A204.1 (cell line): Measurements from ENCODE around the gene TMEM185A.
"Not testable (repeated sequence)": the region's sequence is repeated elsewhere in the genome, so short reads cannot be mapped to it uniquely, and the experiment has no call there.

Experiments used
- FAIRE-seq: peaks from 2 replicates; lab custom pipeline; 2012; peaks lifted over from hg19 to GRCh38; lab: Jason Lieb, UNC

The TMEM185A gene

DNA sequence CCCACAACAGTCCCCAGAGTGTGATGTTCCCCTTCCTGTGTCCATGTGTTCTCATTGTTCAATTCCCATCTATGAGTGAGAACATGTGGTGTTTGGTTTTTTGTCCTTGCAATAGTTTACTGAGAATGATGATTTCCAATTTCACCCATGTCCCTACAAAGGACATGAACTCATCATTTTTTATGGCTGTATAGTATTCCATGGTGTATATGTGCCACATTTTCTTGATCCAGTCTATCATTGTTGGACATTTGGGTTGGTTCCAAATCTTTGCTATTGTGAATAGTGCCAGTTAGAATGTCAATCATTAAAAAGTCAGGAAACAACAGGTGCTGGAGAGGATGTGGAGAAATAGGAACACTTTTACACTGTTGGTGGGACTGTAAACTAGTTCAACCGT, 11.9 kb downstream of the TMEM185A start:
- FAIRE-seq = not testable (repeated sequence)

DNA sequence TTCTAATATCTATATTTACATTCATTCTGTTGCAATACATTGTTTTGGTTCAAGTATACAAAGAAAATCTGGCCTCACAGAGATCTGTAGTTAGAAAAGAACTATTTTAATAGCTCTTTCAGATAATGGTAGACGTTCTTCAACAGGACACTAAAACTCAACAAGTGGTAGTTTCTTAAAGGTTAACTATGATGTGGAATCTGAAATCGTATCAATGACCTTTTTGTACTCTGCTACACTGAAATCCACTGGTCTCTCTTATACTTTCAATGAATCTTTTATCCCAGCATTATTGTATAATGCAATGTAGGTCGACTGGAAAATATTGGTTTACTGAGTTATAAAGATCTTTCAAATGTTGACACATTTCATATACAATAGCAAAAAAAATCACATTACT, 12.7 kb downstream of the TMEM185A start:
- no peak for FAIRE-seq

DNA sequence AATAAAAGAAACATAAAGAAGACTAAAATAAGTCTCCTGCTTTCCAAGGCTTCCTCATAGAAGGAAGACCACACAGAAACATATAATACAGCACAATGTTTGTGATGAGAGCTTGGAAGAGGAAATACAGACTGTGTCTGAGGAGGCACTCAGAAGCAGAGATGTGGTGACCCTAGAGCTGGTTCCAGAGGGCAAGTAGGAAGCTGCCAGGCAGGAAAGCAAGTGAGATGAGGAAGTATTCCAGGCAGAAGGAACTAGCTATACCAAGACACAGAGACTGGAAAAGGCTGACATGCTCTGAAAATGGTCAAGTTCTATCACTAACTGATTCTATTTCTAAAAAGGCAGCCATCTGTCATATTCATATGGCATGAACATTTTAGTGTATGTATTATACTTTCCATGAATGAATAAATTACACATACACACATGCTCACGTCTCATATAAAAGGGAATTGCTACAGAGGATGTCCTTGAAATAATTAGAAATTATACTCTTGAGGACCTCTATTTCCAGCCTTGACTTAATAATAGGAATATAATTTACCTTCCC, 19.9 kb downstream of the TMEM185A start:
- no peak for FAIRE-seq

DNA sequence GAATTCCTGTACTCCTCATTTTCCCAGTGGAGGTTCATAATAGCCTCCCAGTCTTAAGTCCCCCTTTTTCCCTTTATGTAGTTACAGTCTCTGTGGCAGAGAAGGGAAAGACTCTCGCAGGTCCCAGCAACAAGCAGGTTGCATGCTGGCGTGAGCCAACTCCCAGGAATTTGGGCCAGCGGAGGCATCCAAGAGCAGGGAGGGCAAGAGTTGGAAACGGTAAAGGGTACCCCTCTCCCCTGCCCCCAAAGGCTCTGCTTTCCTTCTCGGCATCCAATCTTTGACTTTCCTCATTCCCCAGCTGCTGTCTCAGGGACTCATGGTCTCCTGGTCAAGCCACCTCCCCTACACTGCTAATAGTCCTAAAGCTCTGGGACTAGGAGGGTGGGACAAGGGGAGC, 21.1 kb downstream of the TMEM185A start:
- FAIRE-seq = no peak

DNA sequence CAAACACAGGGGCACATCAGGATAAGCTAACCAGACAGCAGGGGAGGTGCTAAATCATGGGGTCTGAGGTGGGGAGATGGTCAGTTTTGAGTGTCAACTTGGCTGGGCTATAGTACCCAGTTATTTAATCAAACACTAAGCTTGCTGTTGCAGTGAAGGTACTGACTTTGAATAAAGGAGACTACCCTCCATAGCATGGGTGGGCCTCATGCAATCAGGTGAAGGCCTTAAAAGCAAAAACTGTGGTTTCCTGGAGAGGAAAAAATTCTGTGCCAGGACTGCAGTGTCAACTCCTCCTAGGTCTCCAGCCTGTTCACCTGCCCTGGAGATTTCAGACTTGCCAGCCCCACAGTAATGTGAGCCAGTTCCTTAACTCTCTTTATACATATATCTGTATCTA, 23.9 kb downstream of the TMEM185A start:
- FAIRE-seq = no peak

DNA sequence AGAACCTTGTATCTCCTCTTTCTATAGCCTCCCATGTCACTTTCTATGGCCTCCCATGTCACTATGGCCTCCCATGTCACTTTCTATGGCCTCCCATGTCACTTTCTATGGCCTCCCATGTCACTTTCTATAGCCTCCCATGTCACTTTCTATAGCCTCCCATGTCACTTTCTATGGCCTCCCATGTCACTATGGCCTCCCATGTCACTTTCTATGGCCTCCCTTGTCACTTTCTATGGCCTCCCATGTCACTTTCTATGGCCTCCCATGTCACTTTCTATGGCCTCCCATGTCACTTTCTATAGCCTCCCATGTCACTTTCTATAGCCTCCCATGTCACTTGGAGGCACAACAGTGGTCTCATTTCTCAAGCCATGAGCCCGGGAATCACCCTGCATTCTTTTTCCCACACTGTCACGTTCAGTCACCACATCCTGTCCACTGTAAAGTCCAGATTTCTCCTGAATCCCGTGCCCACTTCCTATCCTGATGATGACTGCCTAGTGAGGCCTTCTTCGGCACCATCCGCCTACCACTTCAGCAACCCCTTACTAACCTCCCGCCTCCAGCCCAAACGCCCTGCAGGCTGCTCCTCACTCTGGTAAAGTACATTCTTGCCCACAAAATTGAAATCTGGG, 26.2 kb downstream of the TMEM185A start:
- FAIRE-seq = not testable (repeated sequence)

DNA sequence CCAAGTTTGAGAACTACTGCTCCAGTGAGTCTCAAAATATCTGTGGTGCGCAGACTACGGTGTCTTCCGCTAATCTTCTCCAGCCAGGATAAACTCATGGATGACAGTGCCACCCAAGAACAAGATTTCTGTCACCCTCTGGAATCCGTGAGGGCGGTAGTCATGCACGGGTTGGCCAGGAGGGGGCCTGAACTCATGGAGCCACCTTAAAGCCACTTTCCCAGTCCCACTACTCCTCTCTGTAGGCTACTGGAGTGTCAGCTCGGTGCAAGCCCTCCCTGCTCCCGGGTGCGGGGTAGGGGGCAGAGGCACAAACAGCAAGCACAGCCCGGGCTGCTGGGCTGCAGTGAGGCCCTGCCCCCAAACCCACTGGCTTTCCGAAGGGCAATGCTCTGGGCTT, 33.0 kb downstream of the TMEM185A start:
- FAIRE-seq = not testable (repeated sequence)

DNA sequence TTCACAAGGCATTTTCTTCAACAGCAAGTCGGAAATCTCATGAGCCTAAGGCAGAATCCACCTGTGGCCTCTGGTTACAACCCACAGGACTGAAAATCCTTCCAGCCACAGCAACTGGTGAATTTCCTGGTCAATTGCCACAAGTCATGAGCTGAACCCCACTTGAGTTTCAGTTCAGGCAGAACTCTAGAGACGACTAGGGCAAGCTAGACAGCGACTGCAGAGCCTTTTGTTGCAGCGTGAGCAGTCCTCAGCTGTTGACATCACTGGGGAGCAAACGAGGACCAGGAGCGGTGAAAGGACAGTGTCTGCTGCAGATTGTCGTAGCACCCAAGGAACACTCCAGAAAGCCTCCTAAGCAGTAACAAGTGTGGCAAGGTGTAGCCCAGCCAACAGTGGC, 35.6 kb downstream of the TMEM185A start:
- not testable (repeated sequence) for FAIRE-seq

DNA sequence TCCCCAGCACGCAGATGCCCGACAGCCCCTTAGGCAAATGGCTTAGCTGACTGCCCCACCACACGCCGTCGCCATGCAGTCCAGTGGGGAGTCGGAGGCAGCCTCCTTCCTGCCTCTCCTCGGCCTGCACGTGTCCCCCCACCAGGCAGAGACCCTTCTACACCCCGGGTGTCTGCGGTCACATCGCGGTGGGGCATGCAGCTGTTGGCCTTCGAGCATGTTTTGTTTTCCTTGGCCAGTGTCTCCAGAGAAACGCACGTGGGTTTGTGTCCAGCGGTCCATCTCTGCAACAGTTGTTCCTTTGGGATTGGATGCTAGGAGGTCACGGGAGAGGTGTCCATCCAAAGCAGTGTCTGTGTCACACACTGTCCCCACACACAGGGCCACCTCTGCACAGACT, 36.4 kb downstream of the TMEM185A start, which contains the start of gene HSFX2:
TSS of gene HSFX2 (minus strand) at position 101 of the 400 bp plus-strand sequence. CDS start 614 bp downstream, outside the sequence.
- FAIRE-seq = not testable (repeated sequence)

DNA sequence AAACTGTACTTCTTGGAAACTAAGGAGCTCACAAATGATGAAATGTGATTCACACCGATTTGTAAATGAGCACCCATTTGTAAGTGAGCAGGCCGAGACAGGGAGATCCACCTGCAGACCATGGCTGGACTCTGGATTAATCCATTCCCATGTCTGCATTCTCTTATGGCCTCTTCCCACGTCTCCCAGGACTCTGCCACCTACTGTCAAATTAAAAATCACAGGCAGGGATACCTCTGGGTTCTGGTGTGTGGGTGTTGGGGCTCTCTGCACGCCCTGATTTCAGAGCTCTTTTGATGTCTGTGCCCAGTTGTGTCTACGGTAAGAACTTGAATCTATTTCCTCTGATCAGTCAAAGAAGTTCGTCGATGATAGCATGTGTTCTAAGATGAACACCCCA, 40.6 kb downstream of the TMEM185A start:
- not testable (repeated sequence) for FAIRE-seq

DNA sequence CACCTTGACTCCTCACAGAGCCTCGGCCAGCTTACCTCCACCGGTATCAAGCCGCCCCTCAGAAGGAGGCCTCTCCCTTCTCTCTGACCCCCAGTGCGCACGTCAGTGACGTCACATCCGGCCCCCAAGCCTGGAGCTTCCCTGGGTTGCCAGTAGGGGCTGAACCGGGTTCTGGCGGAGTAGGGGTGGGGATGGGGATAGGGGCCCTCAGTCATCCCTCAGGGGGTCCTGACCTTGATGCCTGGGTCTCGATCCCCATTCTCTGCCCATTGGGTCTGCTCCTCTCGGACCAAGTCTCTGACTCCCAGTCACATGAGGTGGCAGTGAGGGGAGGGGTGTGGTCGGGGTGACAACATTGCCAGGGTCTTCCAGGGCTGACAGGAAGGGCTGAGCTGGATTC, 44.2 kb downstream of the TMEM185A start, which contains the start of gene MAGEA9B:
TSS of gene MAGEA9B (minus strand) at position 101 of the 400 bp plus-strand sequence. CDS start 4,280 bp downstream, outside the sequence.
- not testable (repeated sequence) for FAIRE-seq

DNA sequence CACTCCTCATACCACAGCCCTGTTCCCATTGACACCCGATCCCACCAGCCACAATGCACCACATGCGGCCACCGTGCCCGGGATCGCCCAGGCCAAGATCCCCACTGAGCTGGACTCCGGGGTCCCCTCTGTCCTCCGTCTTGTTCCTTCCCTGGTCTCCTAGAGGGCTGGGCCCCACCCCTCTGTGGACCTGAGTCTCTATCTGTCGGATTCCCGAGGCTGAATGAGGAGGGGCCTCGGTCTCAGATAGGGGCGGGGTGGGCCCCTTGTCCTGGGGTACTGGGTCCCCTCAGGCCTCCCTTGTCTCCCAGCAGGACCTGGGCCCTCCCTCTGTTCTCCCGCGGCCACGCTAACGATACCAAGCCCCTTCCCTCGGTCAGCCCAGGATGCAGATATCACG, 46.0 kb downstream of the TMEM185A start:
- not testable (repeated sequence) for FAIRE-seq

DNA sequence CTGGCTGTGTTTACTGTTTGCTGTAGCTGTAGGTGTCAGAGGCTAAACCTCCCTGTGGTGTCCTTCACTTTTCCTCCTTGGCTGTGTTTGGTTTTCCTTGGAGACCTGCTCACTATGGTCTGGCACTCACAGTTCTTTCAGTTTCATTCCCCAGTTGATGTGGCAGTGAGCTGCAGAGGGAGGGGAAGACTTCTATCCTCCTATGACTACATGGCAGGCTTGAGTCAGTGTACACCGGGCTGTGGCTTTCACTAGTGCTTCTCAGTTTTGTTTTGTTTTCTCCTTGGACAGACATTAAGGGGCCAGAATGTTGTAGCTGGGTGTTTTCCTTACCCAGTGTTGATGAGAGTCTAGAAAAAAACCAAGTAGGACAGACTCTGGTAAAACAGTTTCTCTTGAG, 58.1 kb downstream of the TMEM185A start:
- not testable (repeated sequence) for FAIRE-seq

DNA sequence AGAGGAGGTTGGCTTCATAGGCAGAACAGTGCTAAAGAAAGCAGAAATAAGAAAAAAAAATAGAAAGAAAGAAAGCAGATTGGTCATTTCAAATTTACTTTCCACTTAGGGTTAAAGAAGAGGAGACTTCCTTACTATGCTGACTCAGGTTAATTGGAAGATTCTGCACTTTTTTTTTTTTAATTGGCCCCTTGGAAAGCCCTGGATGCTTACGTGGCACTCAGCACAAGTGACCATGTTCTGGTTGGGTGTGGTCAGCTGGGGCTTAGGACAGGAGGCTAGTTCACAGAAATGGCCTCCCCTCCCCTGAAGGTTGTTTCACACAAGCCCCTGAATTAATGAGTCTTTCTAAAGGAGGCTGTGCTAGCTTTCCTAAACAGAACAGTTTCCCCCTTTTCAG, 58.8 kb downstream of the TMEM185A start:
- FAIRE-seq = no peak

DNA sequence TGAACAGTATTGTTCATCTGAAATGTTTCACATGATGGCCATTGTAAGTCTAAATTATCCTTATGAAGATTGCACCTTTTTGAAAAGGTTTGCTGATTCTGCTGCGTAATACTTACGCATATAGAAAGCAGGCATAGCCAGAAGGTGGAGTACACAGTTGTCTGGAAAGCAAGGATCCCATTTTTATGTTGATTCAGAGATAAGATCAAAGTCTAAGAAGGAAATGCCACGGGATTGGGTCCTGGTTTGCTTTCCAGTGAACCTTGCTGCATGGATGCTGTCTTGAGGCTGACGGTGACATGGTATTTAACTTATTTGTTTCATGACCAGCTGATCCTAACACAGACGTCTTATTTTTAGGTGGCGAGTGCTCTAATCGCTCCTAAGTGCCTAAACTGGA, 59.8 kb downstream of the TMEM185A start:
- no peak for FAIRE-seq

DNA sequence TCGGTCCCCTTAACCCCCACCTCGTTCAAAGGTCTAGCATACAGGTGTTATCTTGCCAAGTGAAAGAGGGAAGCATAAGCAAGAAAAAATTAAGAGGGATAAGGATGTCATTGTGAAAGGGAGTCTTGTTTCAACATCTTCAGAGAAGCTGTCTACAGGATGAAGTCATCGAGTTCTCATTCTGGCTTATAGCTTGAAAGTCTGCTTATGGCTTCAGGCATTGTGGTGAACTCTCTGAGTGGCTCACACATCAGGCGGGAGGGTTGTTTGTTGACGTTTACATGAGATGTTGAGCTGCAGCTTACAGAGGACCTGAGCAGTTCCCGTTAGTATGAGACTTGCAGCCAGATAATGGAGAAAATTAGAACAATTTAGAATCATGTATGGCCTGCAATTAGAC, 60.9 kb downstream of the TMEM185A start:
- FAIRE-seq = no peak

DNA sequence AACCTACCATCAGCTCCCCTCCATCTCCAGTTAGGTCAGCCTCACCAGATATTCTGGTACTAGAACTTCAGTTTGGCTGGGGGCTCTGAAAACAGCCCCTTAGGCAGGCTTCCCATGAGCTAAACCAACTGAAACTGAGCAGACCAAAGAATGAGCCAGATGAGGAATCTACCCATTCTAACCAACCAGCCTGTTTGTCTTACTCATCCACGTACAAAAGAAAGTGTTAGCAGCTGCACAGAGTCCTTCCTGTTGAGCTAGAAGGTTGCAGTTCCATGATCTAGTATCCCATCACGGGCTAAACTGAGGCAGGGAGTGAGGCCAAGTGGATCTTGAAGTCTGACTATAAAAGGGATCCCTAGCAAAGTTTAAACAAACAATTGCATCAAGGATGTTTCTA, 61.8 kb downstream of the TMEM185A start:
- FAIRE-seq = no peak

DNA sequence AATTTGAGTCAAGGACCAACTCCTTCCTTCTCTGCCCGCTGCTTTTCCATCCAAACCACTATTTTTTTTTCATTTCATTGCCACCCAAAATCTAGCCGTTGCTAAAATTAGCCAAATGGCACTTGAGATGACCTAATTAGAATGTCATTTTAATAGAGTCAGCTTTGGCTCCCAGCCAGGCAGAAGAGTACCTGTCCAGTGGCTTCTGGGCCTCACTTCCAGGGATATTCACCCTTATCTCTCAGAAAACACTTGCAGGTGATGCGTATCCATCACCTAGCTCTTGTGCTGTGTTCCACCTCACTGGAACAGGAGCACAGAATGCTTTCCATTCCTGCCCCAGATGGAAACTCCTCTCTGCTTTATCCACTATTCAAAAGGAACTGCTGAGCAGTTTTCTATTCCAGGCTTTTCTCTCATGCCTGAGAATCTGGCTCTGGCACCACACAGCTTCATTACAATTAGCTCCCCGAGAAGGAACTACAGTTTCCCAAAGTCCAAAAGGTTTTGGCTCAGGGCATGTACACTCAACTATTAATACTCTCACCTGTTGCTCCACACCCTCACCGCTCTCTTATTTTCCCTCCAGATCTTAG, 62.8 kb downstream of the TMEM185A start:
- no peak for FAIRE-seq

DNA sequence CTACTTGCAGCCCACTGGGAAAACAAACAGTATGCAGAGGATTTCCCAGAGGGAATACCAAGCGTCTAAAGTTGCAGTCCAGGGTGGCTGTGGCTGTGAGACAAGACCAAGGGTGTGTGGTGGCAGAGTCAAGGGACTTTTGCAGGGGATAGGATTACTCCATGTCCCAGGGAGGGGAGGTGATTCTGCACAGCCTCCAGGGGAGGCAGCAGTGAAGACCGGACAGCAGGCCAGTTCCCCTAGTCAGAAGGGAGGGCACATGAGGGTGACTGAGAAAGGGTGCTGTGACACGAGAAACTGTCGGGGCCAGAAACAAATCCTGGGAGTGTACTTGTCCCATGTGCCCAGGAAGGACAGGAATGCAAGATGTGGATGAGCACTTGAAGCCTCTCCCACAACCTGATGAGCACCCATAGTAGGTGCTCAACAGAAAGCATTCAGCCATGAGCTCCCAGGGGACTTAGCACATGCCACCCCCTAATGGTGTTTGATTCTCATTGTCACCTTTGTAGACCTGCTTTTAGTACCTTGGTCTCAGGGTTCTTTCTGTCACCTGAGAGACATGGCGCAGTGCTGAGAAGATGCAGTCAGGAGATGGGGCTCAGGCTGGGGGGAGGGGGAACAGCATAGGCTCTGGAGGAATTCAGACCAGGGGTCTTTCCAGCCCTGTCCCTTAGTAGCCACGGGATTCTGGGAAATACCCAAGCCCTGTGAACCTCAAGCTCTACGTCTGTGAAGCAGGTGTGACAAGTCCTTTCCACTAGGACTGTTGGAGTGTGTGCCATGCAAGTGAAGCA, 63.8 kb downstream of the TMEM185A start:
- no peak for FAIRE-seq

DNA sequence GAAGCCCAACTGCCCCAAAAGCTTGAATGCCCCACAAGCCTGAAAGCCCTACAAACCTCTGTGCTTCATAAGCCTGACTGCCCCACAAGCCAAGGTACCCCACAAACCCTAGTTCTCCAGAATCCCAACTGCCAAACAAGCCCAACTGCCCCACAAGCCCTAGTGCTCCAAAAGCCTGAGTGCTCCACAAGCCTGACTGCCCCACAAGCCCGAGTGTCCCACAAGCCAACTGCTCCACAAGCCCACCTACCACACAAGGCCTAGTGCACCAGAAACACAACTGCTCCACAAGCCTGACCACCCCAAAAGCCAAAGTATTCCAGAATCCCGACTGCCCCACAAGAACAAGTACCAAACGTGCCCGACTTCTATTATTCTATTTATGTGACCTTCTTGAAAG, 68.2 kb downstream of the TMEM185A start:
- FAIRE-seq = no peak

DNA sequence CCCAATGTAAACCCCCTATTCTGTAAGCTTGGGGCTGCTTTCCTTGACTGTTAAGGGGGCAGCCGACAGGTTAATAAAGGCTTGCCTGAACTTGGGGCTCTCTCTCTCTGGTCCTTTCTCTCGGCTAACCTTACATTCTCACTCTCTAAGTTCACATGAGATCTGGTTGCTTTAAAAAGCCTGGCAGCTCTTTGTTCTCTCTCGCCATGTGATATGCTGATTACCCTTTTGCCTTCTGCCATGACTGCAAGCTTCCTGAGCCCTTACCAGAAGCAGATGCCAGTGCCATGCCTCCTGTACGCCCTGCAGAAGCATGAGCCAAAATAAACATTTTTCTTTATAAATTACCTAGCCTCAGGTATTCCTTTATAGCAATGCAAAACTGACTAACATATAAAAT, 76.3 kb downstream of the TMEM185A start:
- FAIRE-seq = not testable (repeated sequence)

DNA sequence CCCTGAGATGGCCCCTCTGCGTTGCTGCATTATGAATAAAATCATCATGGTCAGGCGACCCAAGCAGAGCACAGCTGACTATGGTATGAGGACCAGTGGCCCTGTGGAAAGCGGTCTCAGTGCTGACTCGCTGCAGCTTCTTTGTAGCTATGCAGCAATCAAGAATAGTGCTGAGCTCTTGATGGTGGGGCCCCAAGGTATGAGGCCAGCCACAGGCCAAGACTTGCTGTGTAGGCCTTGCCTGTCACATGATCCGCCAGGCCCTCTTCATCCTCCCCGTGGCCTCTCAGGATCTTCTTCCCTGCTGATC, 79.7 kb downstream of the TMEM185A start:
- FAIRE-seq = not testable (repeated sequence)
